Measurements from ENCODE around the gene EXTL2. TPM values are rescaled to one million over a fixed set of nuclear protein-coding genes. Genes with fewer than 3 reads are reported as not detected.

Gene EXTL2
- total RNA-seq, 2 donors from 2014 or later: 12.5 to 17.1 TPM

GRCh38 chr1:100875228-100875627 lies 19.4 kb downstream of the EXTL2 start:
- Histone ChIP-seq H3K36me3 (replicated peaks in 1 of 2; ENCODE audit: insufficient read depth in 1 of 2, low read depth in 2 of 2) (no peaks in the 10 kb centered on the region), H3K9me3 (no peaks in the 10 kb centered on the region), H3K4me1 (no peaks in the 10 kb centered on the region), H3K4me3 (no peak overlapping the region), H3K27me3 (no peaks in the 10 kb centered on the region), H3K27ac (no peak overlapping the region)
- no peak for ATAC-seq
- TF ChIP-seq POLR2A (IDR thresholded peaks at IDR 0.05) (no peak), CTCF (IDR thresholded peaks at IDR 0.05) (no peak)
- 75 to 89% methylated on average over 3 of the region's 3 CpGs for WGBS, 2 donors
- intact Hi-C loops (cut with DNase I): no loop called here
- no peak for DNase-seq

GRCh38 chr1:100874433-100874832 lies 20.2 kb downstream of the EXTL2 start:
- Histone ChIP-seq H3K4me1 (no peaks in the 10 kb centered on the region), H3K27me3 (no peaks in the 10 kb centered on the region), H3K36me3 (replicated peaks in 1 of 2; ENCODE audit: insufficient read depth in 1 of 2, low read depth in 2 of 2) (no peaks in the 10 kb centered on the region), H3K4me3 (no peak overlapping the region), H3K9me3 (no peaks in the 10 kb centered on the region), H3K27ac (no peak overlapping the region)
- DNase-seq (no peak), ATAC-seq (no peak)
- intact Hi-C loops (cut with DNase I): loop anchor here (5.0 kb wide), 1 partner anchor 272 kb away; no protein-coding TSS in a partner anchor
- TF ChIP-seq POLR2A (IDR thresholded peaks at IDR 0.05) (no peak), CTCF (IDR thresholded peaks at IDR 0.05) (no peak)
- WGBS, 2 donors: 37 to 45% methylated on average over 2 of the region's 2 CpGs

- intact Hi-C loops (cut with DNase I): loop anchor here (5.0 to 10.0 kb wide), 3 partner anchors 268 to 1063 kb away; no protein-coding TSS in a partner anchor
- Histone ChIP-seq H3K4me1 (no peaks in the 10 kb centered on the region), H3K36me3 (replicated peaks in 1 of 2; ENCODE audit: insufficient read depth in 1 of 2, low read depth in 2 of 2) (no peaks in the 10 kb centered on the region), H3K9me3 (no peaks in the 10 kb centered on the region), H3K4me3 (no peak overlapping the region), H3K27me3 (no peaks in the 10 kb centered on the region), H3K27ac (no peak overlapping the region)
- TF ChIP-seq CTCF (IDR thresholded peaks at IDR 0.05): no peak
- no peak for TF ChIP-seq POLR2A (IDR thresholded peaks at IDR 0.05)
- no peak for ATAC-seq
- DNase-seq: no peak
- WGBS, 2 donors: 56 to 63% methylated on average over 2 of the region's 2 CpGs
Measured at GRCh38 chr1:100869996-100870395, 24.6 kb downstream of the EXTL2 start.

GRCh38 chr1:100868364-100868995 lies 26.2 kb downstream of the EXTL2 start:
- TF ChIP-seq CTCF (IDR thresholded peaks at IDR 0.05) (peak; percentile 51 to 85 (median 67)), POLR2A (IDR thresholded peaks at IDR 0.05) (no peak)
- Histone ChIP-seq H3K9me3 (no peaks in the 10 kb centered on the region), H3K4me3 (no peak overlapping the region), H3K27ac (no peak overlapping the region), H3K4me1 (no peaks in the 10 kb centered on the region), H3K27me3 (no peaks in the 10 kb centered on the region), H3K36me3 (replicated peaks in 1 of 2; ENCODE audit: insufficient read depth in 1 of 2, low read depth in 2 of 2) (no peaks in the 10 kb centered on the region)
- intact Hi-C loops (cut with DNase I): loop anchor here (5.0 to 10.0 kb wide), 2 partner anchors 404 to 1061 kb away; no protein-coding TSS in a partner anchor
- WGBS, 2 donors: 6 to 11% methylated on average over 7 of the region's 7 CpGs
- ATAC-seq (no peak), DNase-seq (no peak)

GRCh38 chr1:100866901-100867206 lies 27.8 kb downstream of the EXTL2 start:
- no peak for ATAC-seq
- Histone ChIP-seq H3K4me3 (no peak overlapping the region), H3K27ac (no peak overlapping the region), H3K27me3 (no peaks in the 10 kb centered on the region), H3K9me3 (no peaks in the 10 kb centered on the region), H3K4me1 (no peaks in the 10 kb centered on the region), H3K36me3 (replicated peaks in 1 of 2; ENCODE audit: insufficient read depth in 1 of 2, low read depth in 2 of 2) (no peaks in the 10 kb centered on the region)
- no peak for TF ChIP-seq CTCF (IDR thresholded peaks at IDR 0.05)
- no peak for TF ChIP-seq POLR2A (IDR thresholded peaks at IDR 0.05)
- intact Hi-C loops (cut with DNase I): loop anchor here (5.0 to 10.0 kb wide), 2 partner anchors 402 to 1060 kb away; no protein-coding TSS in a partner anchor
- DNase-seq: no peak
- 46 to 54% methylated on average over 2 of the region's 2 CpGs for WGBS, 2 donors

All from body of pancreas (tissue), 4 donors.